ENCODE results near the gene BCCIP. TPM values are rescaled to one million over a fixed set of nuclear protein-coding genes. Genes with fewer than 3 reads are reported as not detected.

BCCIP gene
- total RNA-seq, 4 donors from 2014 or later = 21.5 to 31.7 (median 27.7) TPM

GRCh38 chr10:125783408-125783807, 39.9 kb upstream of the BCCIP start:
- DNase-seq (ENCODE audit: low spot score in 2 of 2) = no peak
- no peak overlapping the region for H3K4me3 ChIP-seq (ENCODE audit: low read depth, poor library complexity, severe bottlenecking)
- 94 to 96% methylated on average over 7 of the region's 7 CpGs for WGBS, 2 donors
- TF ChIP-seq CTCF (IDR thresholded peaks at IDR 0.05) = no peak
- TF ChIP-seq POLR2A (IDR thresholded peaks at IDR 0.05) = no peak
- intact Hi-C loops (cut with DNase I; ENCODE audit: low total_unique reads) = no loop called here

GRCh38 chr10:125783957-125784356, 39.4 kb upstream of the BCCIP start:
- intact Hi-C loops (cut with DNase I; ENCODE audit: low total_unique reads) = no loop called here
- WGBS, 2 donors = 72 to 76% methylated on average over 6 of the region's 6 CpGs

GRCh38 chr10:125785791-125786190, 37.6 kb upstream of the BCCIP start:
- intact Hi-C loops (cut with DNase I; ENCODE audit: low total_unique reads) = no loop called here

More at GRCh38 chr10:125783957-125784356, 39.4 kb upstream of the BCCIP start:
- TF ChIP-seq POLR2A (IDR thresholded peaks at IDR 0.05) = no peak
- TF ChIP-seq CTCF (IDR thresholded peaks at IDR 0.05) = no peak
- H3K4me3 ChIP-seq (ENCODE audit: low read depth, poor library complexity, severe bottlenecking) = no peak overlapping the region
- DNase-seq (ENCODE audit: low spot score in 2 of 2) = no peak

GRCh38 chr10:125788156-125789034, 35.0 kb upstream of the BCCIP start:
- no peak overlapping the region for H3K4me3 ChIP-seq (ENCODE audit: low read depth, poor library complexity, severe bottlenecking)
- no peak for DNase-seq (ENCODE audit: low spot score in 2 of 2)
- TF ChIP-seq POLR2A (IDR thresholded peaks at IDR 0.05) (no peak), CTCF (IDR thresholded peaks at IDR 0.05) (no peak)
- WGBS, 2 donors = 91 to 96% methylated on average over 13 to 17 of the region's 17 CpGs
- intact Hi-C loops (cut with DNase I; ENCODE audit: low total_unique reads) = no loop called here

More at GRCh38 chr10:125785791-125786190, 37.6 kb upstream of the BCCIP start:
- DNase-seq (ENCODE audit: low spot score in 2 of 2) = no peak
- TF ChIP-seq CTCF (IDR thresholded peaks at IDR 0.05) = no peak
- TF ChIP-seq POLR2A (IDR thresholded peaks at IDR 0.05) = no peak
- no peak overlapping the region for H3K4me3 ChIP-seq (ENCODE audit: low read depth, poor library complexity, severe bottlenecking)
- 59 to 66% methylated on average over 9 of the region's 9 CpGs for WGBS, 2 donors

GRCh38 chr10:125792342-125793300, 30.7 kb upstream of the BCCIP start:
- 89 to 93% methylated on average over 14 of the region's 14 CpGs for WGBS, 2 donors
- H3K4me3 ChIP-seq (ENCODE audit: low read depth, poor library complexity, severe bottlenecking) = no peak overlapping the region
- TF ChIP-seq CTCF (IDR thresholded peaks at IDR 0.05) (no peak), POLR2A (IDR thresholded peaks at IDR 0.05) (no peak)
- intact Hi-C loops (cut with DNase I; ENCODE audit: low total_unique reads) = no loop called here
- DNase-seq (ENCODE audit: low spot score in 2 of 2) = no peak

Measured in lower leg skin (tissue), 4 donors.